ENCODE data around the gene TRPV2. TPM values are rescaled to one million over a fixed set of nuclear protein-coding genes. Genes with fewer than 3 reads are reported as not detected.

Gene TRPV2
- total RNA-seq, 1 experiment from 2014 or later = 34.9 TPM

DNA sequence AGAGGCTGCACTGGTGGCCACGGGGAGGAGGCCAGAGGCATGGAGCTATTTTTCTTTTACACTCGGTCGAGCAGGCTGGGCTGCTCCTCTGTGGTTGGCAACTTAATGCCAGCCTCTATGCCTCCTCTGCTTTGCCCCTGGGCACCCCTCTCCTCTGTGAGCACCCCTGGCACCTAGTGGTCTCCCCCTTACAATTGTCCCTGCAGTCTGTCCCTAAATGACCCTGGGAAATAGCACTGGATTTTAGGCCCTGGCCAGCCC is 49.6 kb downstream of the TRPV2 start:
- no peaks in the 10 kb centered on the region; the same call in none of the 2 replicates for H3K4me1 ChIP-seq (ENCODE audit: control insufficient read depth, insufficient read depth, low read length)
- ATAC-seq (no peak), DNase-seq (ENCODE audit: low read depth, low spot score) (no peak)
- no peaks in the 10 kb centered on the region for H3K27me3 ChIP-seq (ENCODE audit: control insufficient read depth, insufficient read depth, low read length)
- no peak overlapping the region for H3K4me3 ChIP-seq (ENCODE audit: low read depth in 2 of 2, low read length in 2 of 2)
- ChIA-PET POLR2A (no interaction called here), CTCF (interaction anchor here (0.6 kb wide), 1 partner anchor 45 kb away, joined by 3 read pairs; no protein-coding TSS in a partner anchor)
- no peaks in the 10 kb centered on the region for H3K36me3 ChIP-seq (ENCODE audit: control insufficient read depth, insufficient read depth, low read length)
- TF ChIP-seq, protein P1, sequence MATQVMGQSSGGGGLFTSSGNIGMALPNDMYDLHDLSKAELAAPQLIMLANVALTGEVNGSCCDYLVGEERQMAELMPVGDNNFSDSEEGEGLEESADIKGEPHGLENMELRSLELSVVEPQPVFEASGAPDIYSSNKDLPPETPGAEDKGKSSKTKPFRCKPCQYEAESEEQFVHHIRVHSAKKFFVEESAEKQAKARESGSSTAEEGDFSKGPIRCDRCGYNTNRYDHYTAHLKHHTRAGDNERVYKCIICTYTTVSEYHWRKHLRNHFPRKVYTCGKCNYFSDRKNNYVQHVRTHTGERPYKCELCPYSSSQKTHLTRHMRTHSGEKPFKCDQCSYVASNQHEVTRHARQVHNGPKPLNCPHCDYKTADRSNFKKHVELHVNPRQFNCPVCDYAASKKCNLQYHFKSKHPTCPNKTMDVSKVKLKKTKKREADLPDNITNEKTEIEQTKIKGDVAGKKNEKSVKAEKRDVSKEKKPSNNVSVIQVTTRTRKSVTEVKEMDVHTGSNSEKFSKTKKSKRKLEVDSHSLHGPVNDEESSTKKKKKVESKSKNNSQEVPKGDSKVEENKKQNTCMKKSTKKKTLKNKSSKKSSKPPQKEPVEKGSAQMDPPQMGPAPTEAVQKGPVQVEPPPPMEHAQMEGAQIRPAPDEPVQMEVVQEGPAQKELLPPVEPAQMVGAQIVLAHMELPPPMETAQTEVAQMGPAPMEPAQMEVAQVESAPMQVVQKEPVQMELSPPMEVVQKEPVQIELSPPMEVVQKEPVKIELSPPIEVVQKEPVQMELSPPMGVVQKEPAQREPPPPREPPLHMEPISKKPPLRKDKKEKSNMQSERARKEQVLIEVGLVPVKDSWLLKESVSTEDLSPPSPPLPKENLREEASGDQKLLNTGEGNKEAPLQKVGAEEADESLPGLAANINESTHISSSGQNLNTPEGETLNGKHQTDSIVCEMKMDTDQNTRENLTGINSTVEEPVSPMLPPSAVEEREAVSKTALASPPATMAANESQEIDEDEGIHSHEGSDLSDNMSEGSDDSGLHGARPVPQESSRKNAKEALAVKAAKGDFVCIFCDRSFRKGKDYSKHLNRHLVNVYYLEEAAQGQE (IDR thresholded peaks at IDR 0.05; ENCODE audit: insufficient read depth in 1 of 2, low read depth in 2 of 2, low read length in 1 of 2) = no peak
- TF ChIP-seq SIN3A (IDR thresholded peaks at IDR 0.05; ENCODE audit: borderline replicate concordance, insufficient read depth, low read depth, low read length) (no peak), POLR2AphosphoS5 (IDR thresholded peaks at IDR 0.05; ENCODE audit: low read depth, low read length) (no peak), TCF7L2 (IDR thresholded peaks at IDR 0.05; ENCODE audit: low read depth, low read length) (no peak)
- TF ChIP-seq, protein P2, sequence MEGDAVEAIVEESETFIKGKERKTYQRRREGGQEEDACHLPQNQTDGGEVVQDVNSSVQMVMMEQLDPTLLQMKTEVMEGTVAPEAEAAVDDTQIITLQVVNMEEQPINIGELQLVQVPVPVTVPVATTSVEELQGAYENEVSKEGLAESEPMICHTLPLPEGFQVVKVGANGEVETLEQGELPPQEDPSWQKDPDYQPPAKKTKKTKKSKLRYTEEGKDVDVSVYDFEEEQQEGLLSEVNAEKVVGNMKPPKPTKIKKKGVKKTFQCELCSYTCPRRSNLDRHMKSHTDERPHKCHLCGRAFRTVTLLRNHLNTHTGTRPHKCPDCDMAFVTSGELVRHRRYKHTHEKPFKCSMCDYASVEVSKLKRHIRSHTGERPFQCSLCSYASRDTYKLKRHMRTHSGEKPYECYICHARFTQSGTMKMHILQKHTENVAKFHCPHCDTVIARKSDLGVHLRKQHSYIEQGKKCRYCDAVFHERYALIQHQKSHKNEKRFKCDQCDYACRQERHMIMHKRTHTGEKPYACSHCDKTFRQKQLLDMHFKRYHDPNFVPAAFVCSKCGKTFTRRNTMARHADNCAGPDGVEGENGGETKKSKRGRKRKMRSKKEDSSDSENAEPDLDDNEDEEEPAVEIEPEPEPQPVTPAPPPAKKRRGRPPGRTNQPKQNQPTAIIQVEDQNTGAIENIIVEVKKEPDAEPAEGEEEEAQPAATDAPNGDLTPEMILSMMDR (IDR thresholded peaks at IDR 0.05) = no peak
- in situ Hi-C loops (cut with HindIII; ENCODE audit: low pct_unique_long_range_greater_than_20kb, low sequenced_read_pairs) = no loop called here
- H3K9me3 ChIP-seq (ENCODE audit: control insufficient read depth, insufficient read depth, low read depth, low read length) = no peaks in the 10 kb centered on the region
- intact Hi-C loops (cut with micrococcal nuclease; ENCODE audit: unreplicated experiment) = no loop called here
- no peak overlapping the region for H3K27ac ChIP-seq (ENCODE audit: low read length)
- no TSS peak for BruUV-seq (replicated peaks)

DNA sequence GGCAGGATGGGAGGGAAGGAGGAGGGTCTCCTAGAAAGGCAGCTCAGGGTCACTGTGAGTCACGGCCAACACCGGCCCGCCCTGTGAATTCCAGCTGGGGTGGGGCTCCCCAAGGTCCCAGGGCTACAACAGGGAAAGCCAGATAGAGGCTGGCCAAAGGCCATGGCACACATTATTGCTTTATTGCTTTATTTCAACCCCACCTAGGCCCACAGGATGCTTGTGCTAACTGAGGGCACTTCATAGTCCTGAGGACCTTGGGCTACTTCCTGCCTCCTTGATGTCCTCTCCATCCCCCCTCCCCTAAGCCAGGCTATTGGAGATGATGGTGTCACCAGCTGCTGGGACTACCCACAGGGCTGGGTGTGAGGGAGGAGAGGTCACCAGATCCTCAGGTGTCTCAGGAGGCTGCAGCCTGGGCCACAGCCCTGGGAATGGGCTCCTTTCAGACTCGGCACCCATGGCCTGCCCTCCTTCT is 50.5 kb downstream of the TRPV2 start:
- Histone ChIP-seq H3K27ac (ENCODE audit: low read length) (no peak overlapping the region), H3K36me3 (ENCODE audit: control insufficient read depth, insufficient read depth, low read length) (no peaks in the 10 kb centered on the region), H3K4me1 (ENCODE audit: control insufficient read depth, insufficient read depth, low read length) (no peaks in the 10 kb centered on the region; the same call in none of the 2 replicates), H3K9me3 (ENCODE audit: control insufficient read depth, insufficient read depth, low read depth, low read length) (no peaks in the 10 kb centered on the region), H3K4me3 (ENCODE audit: low read depth in 2 of 2, low read length in 2 of 2) (no peak overlapping the region), H3K27me3 (ENCODE audit: control insufficient read depth, insufficient read depth, low read length) (no peaks in the 10 kb centered on the region)
- POLR2A ChIA-PET = interaction anchor here (0.9 kb wide), 1 partner anchor 11 kb away, joined by 3 read pairs; no protein-coding TSS in a partner anchor
- DNase-seq (ENCODE audit: low read depth, low spot score) (no peak), ATAC-seq (no peak)
- TF ChIP-seq POLR2AphosphoS5 (IDR thresholded peaks at IDR 0.05; ENCODE audit: low read depth, low read length) = no peak
- TF ChIP-seq, protein P1 (IDR thresholded peaks at IDR 0.05; ENCODE audit: insufficient read depth in 1 of 2, low read depth in 2 of 2, low read length in 1 of 2) = no peak
- TF ChIP-seq TCF7L2 (IDR thresholded peaks at IDR 0.05; ENCODE audit: low read depth, low read length) = no peak
- no peak for TF ChIP-seq SIN3A (IDR thresholded peaks at IDR 0.05; ENCODE audit: borderline replicate concordance, insufficient read depth, low read depth, low read length)
- TF ChIP-seq, protein P2 (IDR thresholded peaks at IDR 0.05) = no peak
- CTCF ChIA-PET = no interaction called here
- intact Hi-C loops (cut with micrococcal nuclease; ENCODE audit: unreplicated experiment) = no loop called here
- in situ Hi-C loops (cut with HindIII; ENCODE audit: low pct_unique_long_range_greater_than_20kb, low sequenced_read_pairs) = no loop called here
- BruUV-seq (replicated peaks) = no TSS peak
